GM18951 (cell line): Measurements from ENCODE around the gene PHAF1.

Experiments
- POLR2A ChIP-seq: IDR thresholded peaks from 4 replicates; pipeline ENCODE4 v1.6.1; 2011; ENCODE audit warnings: mild to moderate bottlenecking; ENCODE audit not compliant: insufficient read length, insufficient read depth; ENCODE audit errors: extremely low read depth
- in situ Hi-C: fragments of 300-500 bp; cut with MboI; formaldehyde crosslinking; loops from one replicate; pipeline ENCODE4 v1.12.0; 2022; ENCODE audit warnings: low sequenced_read_pairs, mixed read lengths, inconsistent platforms; ENCODE audit not compliant: unreplicated experiment

Gene PHAF1

GRCh38 chr16:67145746-67146145 is 36.0 kb downstream of the PHAF1 start:
- in situ Hi-C loops, result no loop called here
- no peak for TF ChIP-seq POLR2A

DNA sequence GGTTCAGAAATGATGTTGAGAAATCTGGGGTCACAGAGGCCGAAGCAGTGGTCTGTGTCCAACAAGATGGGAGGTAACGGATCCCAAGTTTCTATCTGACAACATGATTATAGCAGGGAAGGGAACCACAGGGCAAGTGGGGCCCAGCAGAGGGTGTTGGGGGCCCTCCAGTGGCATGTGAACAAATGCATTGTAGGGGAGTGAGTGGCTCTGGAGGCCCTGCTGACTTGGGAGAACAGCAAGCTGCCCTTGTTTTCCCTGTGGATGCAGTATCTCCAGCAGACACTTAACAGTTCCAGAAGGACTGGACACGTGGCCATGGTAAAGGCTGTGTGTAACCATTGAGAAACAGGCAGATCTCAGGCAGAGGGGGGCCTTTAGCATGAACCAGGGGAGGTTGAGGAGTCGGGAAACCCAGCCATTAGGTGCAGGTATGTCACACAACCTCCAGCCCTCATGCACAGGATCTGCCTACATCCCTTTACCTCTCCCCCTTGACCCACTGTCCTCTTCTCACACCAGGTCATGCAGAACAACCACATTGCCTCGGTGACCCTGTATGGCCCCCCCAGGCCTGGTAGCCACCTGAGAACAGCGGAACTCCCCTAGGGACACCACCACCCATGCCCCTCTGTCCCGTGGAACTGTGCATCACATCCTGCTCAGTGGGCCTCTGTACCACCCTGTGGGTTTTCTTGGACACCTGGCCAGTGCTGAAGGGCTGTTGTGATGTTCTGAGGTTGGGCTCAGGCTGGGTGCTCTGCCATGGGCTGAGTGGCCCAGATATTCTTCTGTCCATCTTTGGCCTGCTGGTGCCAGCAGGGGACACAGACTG is 37.0 kb downstream of the PHAF1 start:
- in situ Hi-C loops, result no loop called here
- no peak for TF ChIP-seq POLR2A

DNA sequence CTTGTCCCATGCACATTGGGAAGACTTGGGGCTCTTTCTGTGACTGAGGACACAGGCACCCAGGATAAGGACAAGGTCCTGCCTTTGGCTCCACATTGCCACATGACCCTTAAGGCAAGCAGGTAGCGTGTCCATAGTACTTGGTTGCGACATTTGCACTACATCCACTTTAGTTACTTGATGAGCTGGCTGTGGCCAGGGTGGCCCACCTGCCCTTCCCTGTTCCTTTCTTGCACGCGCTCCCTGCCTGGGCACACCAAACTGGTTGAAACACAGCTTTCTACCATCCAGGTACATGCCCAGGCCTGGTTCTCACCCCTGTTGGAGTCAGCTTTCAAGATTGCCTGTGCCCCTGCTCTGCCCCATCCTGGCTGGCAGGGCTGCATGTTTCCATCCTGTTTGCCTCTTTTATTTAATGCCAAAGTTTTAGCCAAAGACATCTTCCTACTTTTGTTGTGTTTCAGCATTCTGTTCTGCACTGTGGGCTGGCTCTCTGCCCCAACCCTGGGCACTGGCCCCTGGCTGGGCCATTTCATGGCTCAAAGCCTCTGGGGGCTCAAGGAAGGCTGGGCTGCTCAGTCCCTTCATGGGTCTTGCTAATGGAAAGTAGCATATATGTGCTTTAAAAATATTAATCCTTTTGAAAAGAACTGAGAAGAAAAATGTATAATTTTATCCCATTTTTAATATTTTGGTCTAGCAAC is 37.8 kb downstream of the PHAF1 start:
- no peak for TF ChIP-seq POLR2A
- in situ Hi-C loops, result no loop called here

DNA sequence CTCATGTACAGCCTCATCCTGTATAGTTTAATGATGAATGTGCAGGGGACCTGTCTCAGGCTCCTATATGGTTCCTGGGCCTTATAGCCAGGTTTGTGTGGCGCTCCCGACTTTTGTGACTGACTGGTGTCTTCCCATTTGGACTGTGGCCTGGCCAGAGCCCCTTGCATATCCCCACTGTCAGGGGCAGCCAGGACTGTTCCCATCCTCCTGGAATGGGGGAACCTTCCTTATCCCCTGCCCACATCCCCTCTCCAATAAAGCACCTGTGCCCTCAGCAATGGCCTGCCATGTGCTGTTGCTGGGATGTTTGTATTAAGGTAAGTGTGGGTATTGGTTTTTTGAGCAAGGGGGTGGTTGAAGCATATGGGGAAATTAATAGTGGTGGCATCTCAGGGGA is 38.5 kb downstream of the PHAF1 start:
- in situ Hi-C loops, result no loop called here
- TF ChIP-seq POLR2A, result no peak

DNA sequence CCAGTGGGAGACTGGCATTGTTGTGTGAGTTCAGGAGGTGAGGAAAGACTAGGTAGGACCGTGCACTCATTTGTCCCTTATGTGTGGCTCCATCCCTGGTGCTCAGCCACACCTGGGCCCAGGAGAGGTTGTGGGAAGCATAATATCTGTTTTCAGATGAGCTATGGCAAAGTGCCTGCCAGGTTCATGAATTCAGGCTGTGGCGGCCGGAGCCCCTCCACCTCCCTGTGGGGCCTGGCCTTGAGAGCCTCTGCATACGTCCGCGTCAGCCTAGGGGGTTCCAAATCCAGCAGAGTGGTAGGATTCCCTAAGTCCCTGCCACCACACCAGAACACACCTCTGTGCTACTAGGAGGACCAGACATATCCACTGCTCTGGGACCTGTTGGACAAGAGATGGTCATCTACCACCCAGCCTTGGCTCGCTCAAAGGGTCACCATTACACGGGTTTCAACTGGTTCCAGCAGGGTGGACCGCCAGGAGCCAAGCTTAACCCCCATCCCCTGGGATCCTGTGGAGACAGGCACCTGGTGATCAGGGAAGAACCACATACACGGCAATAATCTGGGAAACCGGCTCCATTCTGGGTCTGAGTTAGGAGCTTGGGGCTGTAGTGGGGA is 39.0 kb downstream of the PHAF1 start:
- in situ Hi-C loops, result no loop called here
- no peak for TF ChIP-seq POLR2A

- in situ Hi-C loops, result no loop called here
- TF ChIP-seq POLR2A, result no peak
These were observed 39.7 kb downstream of the PHAF1 start for GRCh38 chr16:67149276-67150046.

GRCh38 chr16:67150047-67150832 is 40.5 kb downstream of the PHAF1 start:
- TF ChIP-seq POLR2A, result no peak
- in situ Hi-C loops, result no loop called here

DNA sequence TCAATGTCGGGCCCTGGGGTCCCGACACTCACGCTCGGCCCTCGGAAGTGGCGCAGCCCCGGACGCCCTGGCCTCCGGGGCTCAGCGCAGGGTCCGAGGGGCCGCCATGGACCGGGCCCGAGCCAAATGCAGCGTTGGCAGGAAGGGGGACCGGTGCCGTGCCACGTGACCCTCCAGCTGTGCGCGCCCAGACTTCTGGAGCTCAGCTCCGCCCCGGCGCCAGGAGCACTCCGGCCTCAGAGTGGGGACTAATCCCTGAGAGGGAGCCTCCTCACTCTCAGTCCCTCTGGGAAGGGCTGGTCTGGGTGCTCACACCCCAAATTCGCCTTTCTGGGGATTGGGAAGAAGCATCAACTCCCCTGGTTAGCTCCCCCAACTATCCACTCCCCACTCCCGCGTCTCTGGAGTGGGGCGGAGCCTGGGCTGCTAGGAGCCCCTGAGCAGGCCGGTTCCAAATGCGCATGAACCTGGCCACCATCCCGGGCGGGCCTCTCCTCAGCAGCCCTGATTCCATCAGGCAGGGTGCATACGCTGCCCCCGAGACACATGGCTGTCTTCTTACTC is 41.2 kb downstream of the PHAF1 start, which contains the start of gene B3GNT9:
TSS of gene B3GNT9 (minus strand) at position 166 of the 564 bp plus-strand sequence. CDS start 513 bp downstream, outside the sequence.
- in situ Hi-C loops, result no loop called here
- peak; percentile 53 for TF ChIP-seq POLR2A

DNA sequence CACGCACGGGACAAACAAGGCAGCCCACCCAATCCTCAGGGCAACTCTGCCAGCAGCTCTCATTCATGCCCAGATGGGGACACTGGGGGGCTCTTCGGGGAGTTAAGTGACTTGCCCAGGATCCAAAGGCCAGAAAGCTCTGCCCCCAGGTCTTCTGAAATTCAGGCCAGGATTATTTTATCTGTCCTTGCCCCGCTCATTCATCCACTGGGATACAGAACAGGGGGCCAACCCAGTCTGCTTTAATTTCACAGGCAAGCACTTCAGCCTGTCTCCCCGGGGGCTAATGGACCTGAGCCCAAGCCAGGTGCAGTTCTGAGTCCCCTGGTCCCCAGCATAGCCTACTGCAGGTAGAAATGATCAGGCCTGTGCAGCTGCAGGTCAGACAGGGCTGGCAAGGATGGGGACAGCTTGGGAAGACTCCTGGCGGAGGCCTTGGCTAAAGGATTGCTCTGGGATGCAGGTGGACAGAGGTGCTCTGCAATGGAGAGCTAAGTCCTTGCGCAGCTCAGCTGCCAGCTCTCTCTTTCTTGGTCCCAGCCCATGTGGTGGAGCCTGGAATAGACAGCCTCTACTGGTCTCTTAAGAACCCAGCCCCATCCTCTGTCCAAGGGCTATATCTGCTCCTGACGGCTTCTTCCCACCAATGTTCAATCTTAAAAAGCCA is 41.8 kb downstream of the PHAF1 start:
- in situ Hi-C loops, result no loop called here
- TF ChIP-seq POLR2A, result no peak

DNA sequence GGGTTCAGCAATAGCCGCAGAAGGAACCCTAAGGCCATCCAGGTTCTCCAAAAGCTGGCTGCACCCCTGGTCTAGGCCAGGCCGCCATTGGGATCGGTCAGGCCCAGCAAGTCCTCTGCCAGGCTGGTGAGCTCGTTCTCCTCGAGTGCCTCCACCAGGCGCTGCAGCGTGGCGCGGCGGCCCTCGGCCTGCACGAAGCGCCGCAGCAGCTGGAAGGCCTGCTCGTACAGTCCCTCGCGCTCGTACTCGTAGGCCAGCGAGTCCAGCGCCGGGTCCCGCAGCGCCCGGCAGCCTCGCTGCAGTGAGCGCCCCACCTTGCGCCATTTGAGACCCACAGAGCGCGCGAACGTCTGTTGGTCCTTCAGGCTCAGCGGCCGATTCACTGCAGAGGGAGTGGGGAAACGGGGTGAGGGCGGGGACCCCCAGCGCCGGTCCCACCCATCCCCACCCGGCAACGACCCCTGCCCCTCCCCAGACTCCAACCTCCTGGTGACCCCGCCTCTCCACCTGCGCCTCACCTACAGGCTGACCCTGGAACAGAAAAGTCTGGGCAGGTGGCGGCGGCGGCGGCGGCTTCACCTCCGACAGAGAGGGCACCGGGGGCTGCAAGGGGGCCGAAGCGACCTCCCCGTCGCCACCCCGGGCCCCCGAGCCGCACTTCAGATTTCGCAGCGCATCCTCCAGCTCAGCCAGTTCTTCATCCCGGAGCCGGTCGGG is 45.0 kb downstream of the PHAF1 start:
- in situ Hi-C loops, result no loop called here
- no peak for TF ChIP-seq POLR2A
